Activated T-helper 1 cell treated with anti-CD3 and anti-CD28 coated beads, Interleukin-12 subunit alpha, Interleukin-12 subunit beta, Interleukin-2, Interleukin-4 antibody, amounts not matched to agents 30 ng/mL and 10 ng/mL and 1 ng/mL, durations not matched to agents 14 hours and 24 hours and 36 hours (primary cell): Measurements from ENCODE around the gene ANKRD17. TPM values are rescaled to one million over a fixed set of nuclear protein-coding genes. Genes with fewer than 3 reads are reported as not detected.

Experiments used
- DNase-seq: peaks from one replicate; pipeline ENCODE4 v3.0.0; 2021; ENCODE audit warnings: low spot score
- H3K27ac Mint-ChIP-seq: one replicate; pipeline ENCODE4 v1.8.0; 2021; ENCODE audit warnings: mild to moderate bottlenecking, mixed read lengths
- H3K27me3 Mint-ChIP-seq: one replicate; pipeline ENCODE4 v1.8.0; 2022; ENCODE audit warnings: mild to moderate bottlenecking, moderate library complexity, mixed read lengths; ENCODE audit not compliant: insufficient read depth
- H3K36me3 Mint-ChIP-seq: one replicate; pipeline ENCODE4 v1.8.0; 2021; ENCODE audit warnings: low read depth, mixed read lengths
- H3K4me1 Mint-ChIP-seq: one replicate; pipeline ENCODE4 v1.8.0; 2021; ENCODE audit warnings: low read depth, mixed read lengths
- H3K4me3 Mint-ChIP-seq: one replicate; pipeline ENCODE4 v1.8.0; 2021; ENCODE audit warnings: mild to moderate bottlenecking, moderate library complexity, mixed read lengths
- H3K9me3 Mint-ChIP-seq: one replicate; pipeline ENCODE4 v1.8.0; 2021; ENCODE audit warnings: mixed read lengths
- intact Hi-C: fragments of 100-400 bp; cut with micrococcal nuclease; formaldehyde crosslinking; loops from one replicate; pipeline ENCODE4 v1.15.1; 2024
- total RNA-seq: library from RNA; stranded (reverse); gene quantifications from 2 replicates; pipeline ENCODE4 v1.2.3, GENCODE V29; 2022

Gene ANKRD17
- total RNA-seq, 1 donor from 2014 or later: 68.6 TPM

DNA sequence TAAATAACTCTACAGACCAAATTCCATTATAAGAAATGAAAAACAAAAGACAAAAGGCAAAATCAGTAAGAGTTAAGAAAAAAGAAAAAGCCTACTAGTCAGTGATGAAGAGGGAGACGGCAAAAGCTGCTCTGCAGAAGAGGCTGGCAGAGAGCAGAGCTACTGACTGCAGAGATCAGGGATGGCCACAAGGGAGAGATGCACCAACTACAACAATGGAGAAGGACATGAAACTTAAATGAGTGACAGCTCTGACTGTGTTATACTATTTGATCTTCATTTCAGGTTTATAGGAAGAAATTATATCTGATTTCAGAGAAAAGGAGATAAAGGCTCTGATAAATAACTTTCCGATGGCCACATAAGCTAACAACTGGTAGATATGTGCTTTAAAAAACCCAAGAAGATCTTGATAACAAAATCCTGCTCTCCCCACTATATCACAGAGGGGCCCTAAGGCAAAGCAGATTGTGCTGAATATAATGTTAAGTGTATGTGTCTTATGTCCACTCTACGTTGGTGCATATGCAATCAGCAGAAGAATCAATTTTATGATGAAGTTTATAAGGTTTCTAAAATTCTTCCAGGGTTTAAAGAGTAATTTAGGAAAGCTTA, 130.7 kb downstream of the ANKRD17 start:
- Mint-ChIP-seq H3K9me3 (no peaks in the 10 kb centered on the region), H3K4me1 (no peaks in the 10 kb centered on the region), H3K36me3 (peaks cover 24% of the 10 kb centered on the region), H3K27me3 (no peaks in the 10 kb centered on the region), H3K27ac (peak overlapping the region; percentile 43), H3K4me3 (no peak overlapping the region)
- no peak for DNase-seq
- intact Hi-C loops: loop anchor here (1.0 kb wide), 1 partner anchor 129 kb away; no protein-coding TSS in a partner anchor

DNA sequence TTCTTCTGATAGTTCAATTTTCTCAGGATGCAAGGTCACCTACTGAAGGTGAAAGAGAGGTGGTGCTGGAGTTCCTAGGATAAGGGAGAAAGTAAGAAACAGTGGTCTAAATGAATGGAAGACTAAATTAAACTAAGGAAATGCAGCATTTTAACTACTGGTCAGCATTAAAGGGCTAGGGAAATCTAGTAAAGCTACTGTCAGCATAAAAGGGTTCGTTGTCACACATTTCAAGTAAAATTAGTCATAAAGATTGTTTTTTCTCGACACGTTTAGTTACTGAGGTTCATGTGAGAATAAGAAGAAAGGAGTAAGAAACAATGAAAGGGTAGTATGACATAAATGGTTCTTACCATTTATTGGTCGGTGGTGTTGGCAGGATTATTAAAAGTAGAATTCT, 149.1 kb downstream of the ANKRD17 start:
- Mint-ChIP-seq H3K36me3 (peaks cover 15% of the 10 kb centered on the region), H3K9me3 (no peaks in the 10 kb centered on the region), H3K4me3 (no peak overlapping the region), H3K27me3 (no peaks in the 10 kb centered on the region), H3K27ac (no peak overlapping the region), H3K4me1 (peaks cover 6% of the 10 kb centered on the region)
- no peak for DNase-seq
- intact Hi-C loops: no loop called here

DNA sequence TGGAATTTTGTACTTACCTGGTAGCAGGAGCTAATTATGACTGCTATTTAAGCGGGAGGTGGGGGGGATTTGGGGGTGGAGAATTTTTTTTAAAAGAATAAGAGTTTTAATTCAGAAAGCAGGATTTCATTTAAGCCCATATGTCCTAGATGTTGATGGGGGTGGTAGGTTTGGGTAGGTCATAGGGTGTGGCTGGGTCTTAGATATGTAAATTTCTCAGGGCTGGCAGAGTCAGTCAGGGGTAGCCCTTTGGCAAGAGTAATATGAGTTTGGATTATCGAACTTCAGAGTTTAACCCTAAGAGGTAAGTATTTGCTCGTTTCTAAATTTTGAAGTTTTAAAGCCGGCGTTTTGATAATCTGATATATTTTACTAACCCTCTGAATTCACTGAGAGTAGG, 153.9 kb downstream of the ANKRD17 start:
- H3K27me3 Mint-ChIP-seq: no peaks in the 10 kb centered on the region
- no peak for DNase-seq
- H3K9me3 Mint-ChIP-seq: no peaks in the 10 kb centered on the region
- intact Hi-C loops: loop anchor here (5.0 kb wide), 1 partner anchor 38 kb away; no protein-coding TSS in a partner anchor
- H3K27ac Mint-ChIP-seq: no peak overlapping the region
- H3K36me3 Mint-ChIP-seq: peaks cover 23% of the 10 kb centered on the region
- H3K4me1 Mint-ChIP-seq: peaks cover 14% of the 10 kb centered on the region
- H3K4me3 Mint-ChIP-seq: no peak overlapping the region

DNA sequence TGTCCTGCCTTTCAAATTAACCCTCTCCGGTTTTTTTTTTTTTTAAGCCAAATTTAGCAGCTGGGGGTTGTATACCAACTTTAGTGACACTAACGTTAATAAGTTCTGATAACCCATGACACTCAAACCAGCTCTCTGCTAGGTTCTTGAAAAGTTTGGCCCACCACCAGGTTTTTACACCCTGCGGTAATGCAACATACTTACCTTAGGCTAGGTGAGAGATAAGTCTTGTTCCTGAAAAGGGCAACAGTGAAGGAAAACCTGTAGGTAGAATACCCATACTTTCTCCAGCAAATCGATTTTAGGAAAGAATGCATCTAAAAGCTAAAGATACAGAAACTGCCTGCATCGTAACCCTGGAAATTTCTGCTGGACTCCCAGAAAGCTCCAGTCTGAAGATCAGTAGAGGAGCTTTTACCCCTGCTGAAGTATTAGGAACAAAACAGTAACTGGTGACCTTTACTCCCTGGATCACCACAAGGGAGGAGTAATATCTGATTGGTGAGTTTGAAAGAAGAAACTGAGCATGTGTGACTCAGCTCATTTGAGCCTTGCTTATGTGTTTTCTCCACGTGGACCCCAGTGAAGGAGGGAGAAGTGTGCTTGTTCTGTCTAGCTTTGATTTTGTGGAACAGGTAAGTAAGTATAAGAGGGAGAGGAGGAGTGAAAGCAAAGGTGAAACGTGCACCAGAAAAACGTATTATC, 154.6 kb downstream of the ANKRD17 start:
- Mint-ChIP-seq H3K9me3 (no peaks in the 10 kb centered on the region), H3K27me3 (no peaks in the 10 kb centered on the region), H3K4me1 (peaks cover 20% of the 10 kb centered on the region), H3K4me3 (no peak overlapping the region), H3K27ac (peak overlapping the region; percentile 65), H3K36me3 (peaks cover 29% of the 10 kb centered on the region)
- intact Hi-C loops: loop anchor here (5.0 kb wide), 1 partner anchor 38 kb away; no protein-coding TSS in a partner anchor
- DNase-seq: no peak

DNA sequence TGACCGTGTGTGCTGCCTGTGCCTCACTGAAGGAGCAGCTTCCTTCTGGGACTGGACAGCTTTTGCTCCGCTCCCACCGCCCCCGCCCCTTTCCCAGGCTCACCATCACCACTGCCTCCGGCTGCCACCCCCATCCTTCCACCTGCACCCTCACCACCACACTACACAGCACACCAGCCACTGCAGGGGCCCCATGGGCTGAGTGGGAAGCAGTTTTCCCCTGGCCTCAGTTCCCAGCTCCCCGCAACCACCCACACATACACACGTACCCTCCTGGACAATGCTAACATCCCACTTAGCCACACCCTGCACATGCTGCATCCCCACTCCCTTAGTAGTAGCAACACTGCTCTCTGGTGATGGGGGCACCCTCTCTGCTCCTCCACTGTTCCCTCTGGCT, 159.5 kb downstream of the ANKRD17 start:
- intact Hi-C loops: no loop called here
- no peak overlapping the region for H3K4me3 Mint-ChIP-seq
- H3K9me3 Mint-ChIP-seq: no peaks in the 10 kb centered on the region
- peaks cover 15% of the 10 kb centered on the region for H3K4me1 Mint-ChIP-seq
- no peaks in the 10 kb centered on the region for H3K27me3 Mint-ChIP-seq
- peak overlapping the region; percentile 48 for H3K27ac Mint-ChIP-seq
- peaks cover 28% of the 10 kb centered on the region for H3K36me3 Mint-ChIP-seq
- no peak for DNase-seq

DNA sequence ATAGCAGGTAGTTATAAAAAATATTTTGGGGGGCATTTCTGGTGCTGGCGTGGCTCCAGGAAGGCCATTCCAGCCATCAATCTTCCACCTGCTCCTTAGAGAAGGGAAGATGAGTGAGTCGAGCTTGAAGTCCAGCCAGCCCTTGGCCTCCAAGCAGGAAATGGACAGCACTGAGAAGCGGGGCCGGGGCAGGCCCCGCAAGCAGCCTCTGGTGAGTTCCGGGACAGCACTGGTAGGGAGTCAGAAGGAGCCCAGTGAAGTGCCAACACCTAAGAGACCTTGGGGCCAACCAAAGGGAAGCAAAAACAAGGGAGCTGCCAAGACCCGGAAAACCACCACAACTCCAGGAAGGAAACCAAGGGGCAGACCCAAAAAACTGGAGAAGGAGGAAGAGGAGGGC, 159.9 kb downstream of the ANKRD17 start:
- DNase-seq: no peak
- Mint-ChIP-seq H3K27ac (no peak overlapping the region), H3K4me1 (peaks cover 13% of the 10 kb centered on the region), H3K9me3 (no peaks in the 10 kb centered on the region), H3K27me3 (no peaks in the 10 kb centered on the region), H3K4me3 (no peak overlapping the region), H3K36me3 (peaks cover 28% of the 10 kb centered on the region)
- intact Hi-C loops: no loop called here

DNA sequence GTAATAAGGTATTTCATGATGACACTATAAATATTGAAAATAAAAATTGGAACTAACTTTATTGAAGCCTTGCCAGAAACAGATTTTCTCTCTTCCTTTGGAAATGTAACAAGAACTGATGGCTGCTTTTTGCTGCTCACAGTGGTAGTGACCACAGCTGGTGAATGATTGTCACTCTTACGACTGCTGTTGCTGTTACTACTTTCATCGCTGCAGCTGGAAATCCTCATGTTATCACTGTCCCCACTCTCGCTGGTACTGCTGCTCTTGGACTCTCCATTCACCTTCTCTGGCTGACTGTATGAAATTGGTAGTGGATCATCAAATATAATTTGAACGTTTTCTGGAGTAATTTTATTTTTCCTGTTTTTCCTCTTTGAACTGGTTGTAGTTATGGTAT, 160.6 kb downstream of the ANKRD17 start:
- peaks cover 13% of the 10 kb centered on the region for H3K4me1 Mint-ChIP-seq
- intact Hi-C loops: no loop called here
- H3K27me3 Mint-ChIP-seq: no peaks in the 10 kb centered on the region
- H3K27ac Mint-ChIP-seq: no peak overlapping the region
- H3K9me3 Mint-ChIP-seq: no peaks in the 10 kb centered on the region
- DNase-seq: no peak
- H3K36me3 Mint-ChIP-seq: peaks cover 28% of the 10 kb centered on the region
- no peak overlapping the region for H3K4me3 Mint-ChIP-seq

DNA sequence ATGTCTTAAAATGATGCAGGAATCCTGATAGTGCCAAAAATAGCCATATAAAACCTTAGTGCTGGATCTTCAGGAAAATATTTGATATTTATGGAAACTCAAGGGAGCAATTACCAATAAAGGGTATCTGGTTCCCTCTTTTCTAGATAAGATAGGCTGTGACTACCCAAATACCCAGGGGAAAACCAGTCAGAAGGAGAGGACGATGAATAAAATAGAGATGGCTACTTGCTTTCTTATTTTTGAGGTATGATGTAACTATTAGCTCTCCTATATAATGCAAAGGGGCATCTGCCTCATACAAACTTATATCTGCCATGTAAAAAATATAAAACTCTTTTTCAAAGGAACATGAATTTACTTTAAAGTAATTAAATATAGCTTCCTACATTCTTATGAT, 165.7 kb downstream of the ANKRD17 start:
- H3K4me1 Mint-ChIP-seq: peaks cover 4% of the 10 kb centered on the region
- no peaks in the 10 kb centered on the region for H3K27me3 Mint-ChIP-seq
- H3K9me3 Mint-ChIP-seq: no peaks in the 10 kb centered on the region
- H3K36me3 Mint-ChIP-seq: peaks cover 31% of the 10 kb centered on the region
- H3K27ac Mint-ChIP-seq: no peak overlapping the region
- no peak overlapping the region for H3K4me3 Mint-ChIP-seq
- DNase-seq: no peak
- intact Hi-C loops: no loop called here

DNA sequence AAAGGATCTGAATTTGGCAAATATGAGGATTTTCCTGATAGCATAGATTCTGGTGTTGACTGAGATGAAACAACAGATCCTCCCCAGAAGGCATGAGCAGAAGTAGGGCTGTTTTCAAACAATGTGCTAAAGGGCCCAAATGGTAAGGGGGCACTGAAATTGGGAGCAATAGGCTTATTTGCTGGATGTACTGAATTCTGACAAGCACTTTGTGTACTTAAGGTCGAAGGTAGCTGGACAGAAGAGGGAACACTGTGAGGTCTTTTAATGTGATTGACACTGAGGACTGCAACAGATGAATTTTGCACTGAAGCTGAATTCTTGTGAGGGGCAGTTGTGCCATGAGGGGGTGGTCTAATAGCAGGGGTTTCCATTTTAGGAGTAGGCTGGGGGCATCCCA, 167.9 kb downstream of the ANKRD17 start:
- Mint-ChIP-seq H3K9me3 (no peaks in the 10 kb centered on the region), H3K27me3 (no peaks in the 10 kb centered on the region), H3K27ac (peak overlapping the region; percentile 62), H3K4me3 (no peak overlapping the region), H3K4me1 (peaks cover 11% of the 10 kb centered on the region), H3K36me3 (peaks cover 37% of the 10 kb centered on the region)
- no peak for DNase-seq
- intact Hi-C loops: no loop called here

DNA sequence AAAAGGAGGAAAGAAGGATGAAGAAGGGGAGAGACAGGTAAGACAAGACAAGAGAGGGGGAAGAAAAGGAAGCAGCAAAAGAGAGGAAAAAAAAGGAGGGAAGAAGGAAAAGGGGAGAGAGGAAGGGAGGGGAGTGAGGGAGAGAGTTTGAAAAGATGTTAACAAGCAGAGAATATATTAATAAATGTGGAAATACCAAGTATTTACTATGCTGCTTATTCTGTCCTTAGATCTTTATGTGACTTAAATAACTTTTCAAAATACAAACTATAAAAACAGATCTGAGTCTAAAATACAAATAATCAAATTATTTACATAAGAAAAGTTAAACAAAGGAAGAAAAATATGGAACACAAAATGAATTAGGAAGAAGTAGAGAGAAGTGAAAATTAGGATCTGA, 170.7 kb downstream of the ANKRD17 start:
- Mint-ChIP-seq H3K9me3 (no peaks in the 10 kb centered on the region), H3K27ac (peak overlapping the region; percentile 45), H3K36me3 (peaks cover 47% of the 10 kb centered on the region), H3K27me3 (no peaks in the 10 kb centered on the region), H3K4me1 (peaks cover 11% of the 10 kb centered on the region), H3K4me3 (no peak overlapping the region)
- DNase-seq: no peak
- intact Hi-C loops: loop anchor here (5.0 kb wide), 1 partner anchor 169 kb away; the partner anchor contains the start of gene ANKRD17

DNA sequence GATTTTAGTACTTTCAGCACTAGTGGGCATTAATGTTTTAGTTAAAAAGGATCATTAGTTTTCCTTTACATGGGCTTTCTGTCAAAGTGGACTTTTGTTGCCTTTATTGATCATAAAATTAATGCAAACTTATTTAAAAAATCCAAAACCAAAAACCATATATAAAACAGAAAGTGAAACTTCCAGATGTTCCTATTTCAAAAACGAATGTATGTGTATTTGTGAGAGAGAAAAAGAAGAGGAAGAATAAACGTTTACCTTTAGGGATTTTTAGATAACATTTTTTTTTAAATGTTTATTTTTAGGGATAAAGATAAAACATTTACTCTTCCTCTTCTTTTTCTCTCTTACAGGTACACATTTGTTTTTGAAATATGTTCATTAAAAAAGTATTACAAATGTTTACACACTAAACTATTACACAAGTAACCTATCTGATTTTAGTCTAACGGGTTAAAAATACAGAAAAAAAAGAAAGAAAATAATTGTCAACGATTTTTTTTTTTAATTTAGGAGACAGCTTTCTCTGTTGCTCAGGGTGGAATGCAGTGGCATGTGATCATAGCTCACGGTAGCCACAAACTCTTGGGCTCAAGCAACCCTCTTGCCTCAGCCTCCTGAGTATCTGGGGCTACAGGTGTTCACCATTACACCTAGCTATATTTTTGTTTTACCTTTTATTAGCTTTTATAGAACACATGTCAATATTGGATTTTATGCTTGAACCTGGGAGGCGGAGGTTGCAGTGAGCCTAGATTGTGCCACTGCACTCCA, 172.3 kb downstream of the ANKRD17 start:
- Mint-ChIP-seq H3K27ac (no peak overlapping the region), H3K36me3 (peaks cover 39% of the 10 kb centered on the region), H3K27me3 (no peaks in the 10 kb centered on the region), H3K4me1 (peaks cover 12% of the 10 kb centered on the region), H3K4me3 (peak overlapping the region; percentile 56), H3K9me3 (no peaks in the 10 kb centered on the region)
- intact Hi-C loops: loop anchor here (1.0 to 5.0 kb wide), 2 partner anchors 16 to 171 kb away; partner anchors contain the start of gene ANKRD17
- no peak for DNase-seq

DNA sequence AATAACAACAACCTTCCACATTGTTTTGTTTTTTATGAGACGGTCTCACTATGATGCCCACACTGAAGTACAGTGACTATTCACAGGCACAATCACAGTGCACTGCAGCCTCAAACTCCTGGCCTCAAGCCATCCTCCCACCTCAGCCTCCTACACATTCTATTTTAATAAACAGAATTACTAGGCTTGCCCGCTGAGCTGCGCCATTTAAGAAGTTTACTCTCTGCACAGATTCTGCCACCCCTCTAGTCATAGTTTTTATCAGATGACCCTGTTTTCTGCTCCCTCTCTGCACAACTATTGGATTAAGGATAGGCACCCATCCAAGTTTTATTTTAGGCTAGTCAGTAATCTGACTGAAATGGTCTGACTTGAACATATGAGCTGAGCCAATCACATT, 177.8 kb downstream of the ANKRD17 start:
- intact Hi-C loops: no loop called here
- Mint-ChIP-seq H3K36me3 (peaks cover 39% of the 10 kb centered on the region), H3K27me3 (no peaks in the 10 kb centered on the region), H3K4me1 (peaks cover 14% of the 10 kb centered on the region), H3K27ac (peak overlapping the region; percentile 8), H3K9me3 (no peaks in the 10 kb centered on the region), H3K4me3 (no peak overlapping the region)
- no peak for DNase-seq

DNA sequence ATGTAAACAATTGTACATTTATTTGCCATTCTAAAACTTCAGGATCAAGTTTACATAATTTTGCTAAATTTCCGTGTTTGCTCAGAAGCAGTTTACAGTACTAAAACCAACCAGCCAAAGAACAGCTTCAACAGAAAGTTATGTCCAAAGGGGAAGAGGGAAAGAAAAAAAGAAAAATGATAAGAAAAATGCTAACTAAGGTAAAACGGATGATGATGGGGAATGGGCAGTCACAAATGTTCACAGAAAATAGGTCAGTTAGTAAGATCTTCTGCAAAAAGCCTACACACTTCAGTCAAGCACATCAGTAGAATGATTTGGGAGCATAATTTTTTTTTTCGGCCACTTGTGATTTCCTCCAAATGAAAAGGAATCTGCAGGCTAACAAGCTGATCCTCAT, 182.8 kb downstream of the ANKRD17 start:
- intact Hi-C loops: no loop called here
- H3K9me3 Mint-ChIP-seq: no peaks in the 10 kb centered on the region
- DNase-seq: no peak
- no peak overlapping the region for H3K4me3 Mint-ChIP-seq
- H3K27ac Mint-ChIP-seq: peak overlapping the region; percentile 2
- no peaks in the 10 kb centered on the region for H3K27me3 Mint-ChIP-seq
- H3K4me1 Mint-ChIP-seq: peaks cover 21% of the 10 kb centered on the region
- H3K36me3 Mint-ChIP-seq: peaks cover 37% of the 10 kb centered on the region
